Endodermal cell (in vitro differentiated cells): Measurements from ENCODE around the gene BAIAP3. TPM values are rescaled to one million over a fixed set of nuclear protein-coding genes. Genes with fewer than 3 reads are reported as not detected.

Source experiments
- DNase-seq: peaks from one replicate; pipeline ENCODE4 v3.0.0-alpha.2; 2017
- H3K27ac ChIP-seq: 2 replicates; pipeline ENCODE4 v1.5.1; 2013; ENCODE audit warnings: mild to moderate bottlenecking, low read depth, low read length, moderate library complexity
- H3K27me3 ChIP-seq: 2 replicates; pipeline ENCODE4 v1.6.1; 2013; ENCODE audit warnings: mild to moderate bottlenecking, low read length, moderate library complexity; ENCODE audit not compliant: insufficient read depth, control insufficient read depth, poor library complexity, severe bottlenecking
- H3K36me3 ChIP-seq: 2 replicates; pipeline ENCODE4 v1.7.0; 2013; ENCODE audit warnings: mild to moderate bottlenecking, low read length, moderate library complexity; ENCODE audit not compliant: control insufficient read depth, insufficient read depth
- H3K4me1 ChIP-seq: one replicate; pipeline ENCODE4 v1.7.0; 2013; ENCODE audit warnings: low read length; ENCODE audit not compliant: control insufficient read depth, insufficient read depth
- H3K4me3 ChIP-seq: 2 replicates; pipeline ENCODE4 v1.5.1; 2013; ENCODE audit warnings: mild to moderate bottlenecking, low read length, moderate library complexity
- H3K9ac ChIP-seq: 2 replicates; pipeline ENCODE4 v1.6.1; 2013; ENCODE audit warnings: mild to moderate bottlenecking, low read length, moderate library complexity; ENCODE audit not compliant: poor library complexity, severe bottlenecking; ENCODE audit errors: extremely low read depth
- H3K9me3 ChIP-seq: 2 replicates; pipeline ENCODE4 v1.6.1; 2013; ENCODE audit warnings: mild to moderate bottlenecking, low read length, moderate library complexity; ENCODE audit not compliant: control insufficient read depth
- H3K27ac Mint-ChIP-seq: 2 replicates; pipeline ENCODE4 v1.8.0; 2020; ENCODE audit warnings: mixed read lengths
- H3K27me3 Mint-ChIP-seq: 2 replicates; pipeline ENCODE4 v1.8.0; 2021; ENCODE audit warnings: mild to moderate bottlenecking, mixed read lengths; ENCODE audit not compliant: insufficient read depth
- H3K36me3 Mint-ChIP-seq: 2 replicates; pipeline ENCODE4 v1.8.0; 2020; ENCODE audit warnings: low read depth, mixed read lengths
- H3K4me1 Mint-ChIP-seq: 2 replicates; pipeline ENCODE4 v1.8.0; 2020; ENCODE audit warnings: mixed read lengths
- H3K4me3 Mint-ChIP-seq: 2 replicates; pipeline ENCODE4 v1.8.0; 2020; ENCODE audit warnings: mild to moderate bottlenecking, moderate library complexity, mixed read lengths
- H3K9me3 Mint-ChIP-seq: 2 replicates; pipeline ENCODE4 v1.8.0; 2020; ENCODE audit warnings: mild to moderate bottlenecking, mixed read lengths
- WGBS, 2 experiments: methylation state at CpG; one replicate each; pipeline versions ENCODE4 v1.1.5 to v1.1.7; 2013; ENCODE audit warnings: missing lambda C conversion rate in 2 of 2, mixed read lengths in 1 of 2; ENCODE audit not compliant: insufficient coverage in 1 of 2, insufficient read length in 1 of 2; 5-methylcytosine and 5-hydroxymethylcytosine counted together
- total RNA-seq, 2 donors: library from RNA; stranded (reverse); fragmentation: NEBNext Ultra II Directional in 1 of 2; extraction: Animal tissue kit (Norgen Biotek cat#: 25700) in 1 of 2; gene quantifications; 2 replicates in 1 of 2; 3 replicates in 1 of 2; pipeline ENCODE4 v1.2.1, GENCODE V29; 2021
- TF ChIP-seq, protein P1 (sequence below): fragments of 200-600 bp; sonication (generic); conservative IDR thresholded peaks from 2 replicates; pipeline ENCODE4 v1.5.0; 2021; ENCODE audit warnings: antibody characterized with exemption, mild to moderate bottlenecking

BAIAP3 gene
- total RNA-seq, 2 donors from 2014 or later = 25.0 to 43.5 TPM

DNA sequence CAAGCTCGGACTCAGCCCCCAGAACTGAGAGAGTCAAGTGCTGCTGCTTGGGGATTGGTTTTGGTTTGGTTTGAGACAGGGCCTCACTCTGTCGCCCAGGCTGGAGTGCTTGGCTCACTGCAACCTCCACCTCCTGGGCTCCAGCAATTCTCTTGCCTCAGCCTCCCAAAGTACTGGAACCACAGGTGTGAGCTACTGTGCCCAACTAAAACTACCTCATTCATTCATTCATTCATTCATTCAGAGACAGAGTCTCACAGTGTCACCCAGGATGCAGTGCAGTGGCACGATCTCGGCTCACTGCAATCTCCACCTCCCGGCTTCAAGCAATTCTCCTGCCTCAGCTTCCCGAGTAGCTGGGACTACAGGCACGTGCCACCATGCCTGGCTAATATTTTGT, 56.3 kb downstream of the BAIAP3 start:
- Mint-ChIP-seq H3K4me1 (no peaks in the 10 kb centered on the region), H3K36me3 (peaks cover 39% of the 10 kb centered on the region), H3K27me3 (no peaks in the 10 kb centered on the region), H3K9me3 (no peaks in the 10 kb centered on the region), H3K4me3 (no peak overlapping the region), H3K27ac (no peak overlapping the region)
- no peaks in the 10 kb centered on the region for H3K36me3 ChIP-seq
- H3K9ac ChIP-seq = no peak overlapping the region
- no peaks in the 10 kb centered on the region for H3K9me3 ChIP-seq
- DNase-seq = no peak
- TF ChIP-seq, protein P1, sequence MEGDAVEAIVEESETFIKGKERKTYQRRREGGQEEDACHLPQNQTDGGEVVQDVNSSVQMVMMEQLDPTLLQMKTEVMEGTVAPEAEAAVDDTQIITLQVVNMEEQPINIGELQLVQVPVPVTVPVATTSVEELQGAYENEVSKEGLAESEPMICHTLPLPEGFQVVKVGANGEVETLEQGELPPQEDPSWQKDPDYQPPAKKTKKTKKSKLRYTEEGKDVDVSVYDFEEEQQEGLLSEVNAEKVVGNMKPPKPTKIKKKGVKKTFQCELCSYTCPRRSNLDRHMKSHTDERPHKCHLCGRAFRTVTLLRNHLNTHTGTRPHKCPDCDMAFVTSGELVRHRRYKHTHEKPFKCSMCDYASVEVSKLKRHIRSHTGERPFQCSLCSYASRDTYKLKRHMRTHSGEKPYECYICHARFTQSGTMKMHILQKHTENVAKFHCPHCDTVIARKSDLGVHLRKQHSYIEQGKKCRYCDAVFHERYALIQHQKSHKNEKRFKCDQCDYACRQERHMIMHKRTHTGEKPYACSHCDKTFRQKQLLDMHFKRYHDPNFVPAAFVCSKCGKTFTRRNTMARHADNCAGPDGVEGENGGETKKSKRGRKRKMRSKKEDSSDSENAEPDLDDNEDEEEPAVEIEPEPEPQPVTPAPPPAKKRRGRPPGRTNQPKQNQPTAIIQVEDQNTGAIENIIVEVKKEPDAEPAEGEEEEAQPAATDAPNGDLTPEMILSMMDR = no peak
- no peaks in the 10 kb centered on the region for H3K27me3 ChIP-seq
- no peak overlapping the region for H3K27ac ChIP-seq
- H3K4me1 ChIP-seq = no peaks in the 10 kb centered on the region
- 93 to 98% methylated on average over 5 to 7 of the region's 7 CpGs for WGBS, 2 experiments
- no peak overlapping the region for H3K4me3 ChIP-seq

DNA sequence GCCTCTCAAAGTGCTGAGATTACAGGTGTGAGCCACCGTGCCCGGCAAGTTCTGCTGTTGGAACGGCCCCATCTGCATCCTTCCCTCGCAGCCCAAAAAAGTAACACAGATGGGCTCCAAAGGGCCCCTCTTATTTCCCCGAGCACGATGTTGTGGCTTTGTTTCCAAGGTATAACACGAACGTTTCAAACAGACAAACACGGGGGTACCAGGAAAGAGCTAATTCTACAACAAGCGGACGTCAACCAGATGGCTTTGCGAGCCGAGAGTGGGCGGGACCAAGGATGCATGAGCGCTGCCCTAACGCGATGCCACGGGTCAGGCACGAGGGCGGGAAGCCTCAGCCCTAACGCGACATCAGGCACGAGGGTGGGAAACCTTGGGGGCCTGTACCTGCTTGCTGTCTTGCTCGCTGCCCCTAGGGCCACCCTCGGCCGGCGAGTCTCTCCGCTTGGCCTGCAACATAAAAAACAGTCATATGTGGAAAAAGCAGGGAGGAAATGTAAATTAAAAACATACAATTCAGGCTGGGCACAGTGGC, 56.9 kb downstream of the BAIAP3 start:
- DNase-seq = no peak
- TF ChIP-seq, protein P1 = no peak
- H3K4me3 ChIP-seq = no peak overlapping the region
- H3K4me3 Mint-ChIP-seq = no peak overlapping the region
- no peaks in the 10 kb centered on the region for H3K4me1 ChIP-seq
- no peak overlapping the region for H3K27ac ChIP-seq
- H3K9ac ChIP-seq = no peak overlapping the region
- no peaks in the 10 kb centered on the region for H3K4me1 Mint-ChIP-seq
- no peaks in the 10 kb centered on the region for H3K9me3 Mint-ChIP-seq
- WGBS, 2 experiments = 92 to 94% methylated on average over 28 of the region's 28 CpGs
- no peaks in the 10 kb centered on the region for H3K9me3 ChIP-seq
- H3K36me3 Mint-ChIP-seq = peaks cover 36% of the 10 kb centered on the region
- H3K36me3 ChIP-seq = no peaks in the 10 kb centered on the region
- no peaks in the 10 kb centered on the region for H3K27me3 Mint-ChIP-seq
- no peaks in the 10 kb centered on the region for H3K27me3 ChIP-seq
- H3K27ac Mint-ChIP-seq = no peak overlapping the region

DNA sequence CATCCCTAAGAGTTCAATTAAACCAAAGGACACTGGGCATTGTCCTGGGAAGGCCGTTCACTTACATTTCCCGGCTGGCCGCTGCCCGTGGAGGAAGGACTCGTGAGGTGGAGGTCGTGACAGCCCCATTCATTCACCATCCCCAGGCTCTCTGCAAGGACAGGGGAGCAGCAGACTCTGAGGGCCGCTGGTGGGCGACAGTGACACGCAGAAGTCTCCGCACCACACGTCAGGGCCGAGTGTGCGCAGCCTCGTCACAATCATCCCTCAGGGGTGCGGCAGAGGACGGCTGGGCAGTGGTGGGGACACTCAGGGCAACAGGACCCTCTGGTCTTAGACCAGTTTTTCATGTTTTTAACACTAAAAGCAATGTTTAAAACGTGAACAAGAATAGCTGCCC, 59.4 kb downstream of the BAIAP3 start:
- H3K4me1 ChIP-seq = no peaks in the 10 kb centered on the region
- Mint-ChIP-seq H3K9me3 (no peaks in the 10 kb centered on the region), H3K27ac (no peak overlapping the region), H3K27me3 (no peaks in the 10 kb centered on the region), H3K36me3 (peaks cover 42% of the 10 kb centered on the region), H3K4me3 (no peak overlapping the region), H3K4me1 (no peaks in the 10 kb centered on the region)
- H3K4me3 ChIP-seq = no peak overlapping the region
- TF ChIP-seq, protein P1 = no peak
- DNase-seq = no peak
- 90 to 91% methylated on average over 13 to 17 of the region's 17 CpGs for WGBS, 2 experiments
- H3K27ac ChIP-seq = no peak overlapping the region
- no peaks in the 10 kb centered on the region for H3K36me3 ChIP-seq
- H3K9me3 ChIP-seq = no peaks in the 10 kb centered on the region
- no peak overlapping the region for H3K9ac ChIP-seq
- H3K27me3 ChIP-seq = no peaks in the 10 kb centered on the region
